Measurements from ENCODE around the gene POLN. TPM values are rescaled to one million over a fixed set of nuclear protein-coding genes. Genes with fewer than 3 reads are reported as not detected.

The POLN gene
- total RNA-seq: 1 to 10 TPM in 1 of 2 experiments, under 1 TPM in 1; 0.91 to 1.3 TPM

- H3K9me3 Mint-ChIP-seq: no peaks in the 10 kb centered on the region
- peak; percentile 99 for DNase-seq
- CTCF ChIA-PET: interaction anchor here (0.7 to 1.9 kb wide), 3 partner anchors 21 to 1766 kb away, joined by 3 to 11 read pairs (median 3); no protein-coding TSS in a partner anchor
- H3K36me3 Mint-ChIP-seq (ENCODE audit: low read depth): peaks cover 17% of the 10 kb centered on the region
- intact Hi-C loops (cut with micrococcal nuclease): loop anchor here (1.0 to 5.0 kb wide), 14 partner anchors 21 to 722 kb away; partner anchors contain the start of genes CFAP99, FAM193A, GRK4 and MXD4
- peak within 1 kb of the TSS; percentile 84 for H3K27ac Mint-ChIP-seq
- H3K27me3 Mint-ChIP-seq (ENCODE audit: low read depth): no peaks in the 10 kb centered on the region
- peak within 1 kb of the TSS; percentile 87 for H3K4me3 Mint-ChIP-seq
- peaks cover 52% of the 10 kb centered on the region for H3K4me1 Mint-ChIP-seq (ENCODE audit: low read depth)
Measured at GRCh38 chr4:2241410-2242353, at the start of gene POLN, which contains the start of gene HAUS3. Gene POLN, minus strand, starts transcription at chr4:2242121. Its CDS starts 12,890 bp downstream, at chr4:2229231. Gene HAUS3, minus strand, starts transcription at chr4:2242121. Its CDS starts 1,175 bp downstream, at chr4:2240946.

GRCh38 chr4:2290974-2291704, 49.2 kb upstream of the POLN start:
- intact Hi-C loops (cut with micrococcal nuclease): no loop called here
- peaks cover 33% of the 10 kb centered on the region for H3K4me1 Mint-ChIP-seq (ENCODE audit: low read depth)
- CTCF ChIA-PET: interaction anchor here (1.1 to 1.3 kb wide), 2 partner anchors 29 to 71 kb away, joined by 3 read pairs; partner anchors contain the start of gene MXD4

GRCh38 chr4:2290488-2290887, 48.6 kb upstream of the POLN start:
- no peak for DNase-seq
- H3K4me3 Mint-ChIP-seq: no peak overlapping the region
- CTCF ChIA-PET: interaction anchor here (1.1 to 1.3 kb wide), 2 partner anchors 28 to 70 kb away, joined by 3 read pairs; partner anchors contain the start of gene MXD4
- H3K4me1 Mint-ChIP-seq (ENCODE audit: low read depth): peaks cover 30% of the 10 kb centered on the region
- peaks cover 3% of the 10 kb centered on the region for H3K9me3 Mint-ChIP-seq
- peaks cover 2% of the 10 kb centered on the region for H3K36me3 Mint-ChIP-seq (ENCODE audit: low read depth)
- no peak overlapping the region for H3K27ac Mint-ChIP-seq
- no peaks in the 10 kb centered on the region for H3K27me3 Mint-ChIP-seq (ENCODE audit: low read depth)
- intact Hi-C loops (cut with micrococcal nuclease): no loop called here

More at GRCh38 chr4:2290974-2291704, 49.2 kb upstream of the POLN start:
- Mint-ChIP-seq H3K36me3 (ENCODE audit: low read depth) (peaks cover 2% of the 10 kb centered on the region), H3K27me3 (ENCODE audit: low read depth) (no peaks in the 10 kb centered on the region), H3K27ac (no peak overlapping the region), H3K4me3 (peak overlapping the region; percentile 50), H3K9me3 (peaks cover 3% of the 10 kb centered on the region)
- peak; percentile 73 for DNase-seq

GRCh38 chr4:2289955-2290333, 48.0 kb upstream of the POLN start:
- Mint-ChIP-seq H3K4me3 (no peak overlapping the region), H3K9me3 (peaks cover 3% of the 10 kb centered on the region), H3K27me3 (ENCODE audit: low read depth) (no peaks in the 10 kb centered on the region), H3K4me1 (ENCODE audit: low read depth) (peaks cover 31% of the 10 kb centered on the region), H3K36me3 (ENCODE audit: low read depth) (peaks cover 2% of the 10 kb centered on the region), H3K27ac (no peak overlapping the region)
- CTCF ChIA-PET: interaction anchor here (1.1 to 1.3 kb wide), 2 partner anchors 28 to 70 kb away, joined by 3 read pairs; partner anchors contain the start of gene MXD4
- no peak for DNase-seq
- intact Hi-C loops (cut with micrococcal nuclease): no loop called here

GRCh38 chr4:2289311-2289954, 47.5 kb upstream of the POLN start:
- no peak overlapping the region for H3K27ac Mint-ChIP-seq
- CTCF ChIA-PET: interaction anchor here (0.6 to 1.3 kb wide), 2 partner anchors 69 to 172 kb away, joined by 3 read pairs; no protein-coding TSS in a partner anchor
- H3K36me3 Mint-ChIP-seq (ENCODE audit: low read depth): peaks cover 2% of the 10 kb centered on the region
- H3K27me3 Mint-ChIP-seq (ENCODE audit: low read depth): no peaks in the 10 kb centered on the region
- peaks cover 3% of the 10 kb centered on the region for H3K9me3 Mint-ChIP-seq
- peaks cover 32% of the 10 kb centered on the region for H3K4me1 Mint-ChIP-seq (ENCODE audit: low read depth)
- no peak overlapping the region for H3K4me3 Mint-ChIP-seq
- intact Hi-C loops (cut with micrococcal nuclease): no loop called here
- DNase-seq: no peak

GRCh38 chr4:2288051-2288541, 46.2 kb upstream of the POLN start:
- intact Hi-C loops (cut with micrococcal nuclease): no loop called here

GRCh38 chr4:2287594-2287915, 45.6 kb upstream of the POLN start:
- CTCF ChIA-PET: no interaction called here
- H3K4me1 Mint-ChIP-seq (ENCODE audit: low read depth): peaks cover 36% of the 10 kb centered on the region
- H3K4me3 Mint-ChIP-seq: no peak overlapping the region
- H3K36me3 Mint-ChIP-seq (ENCODE audit: low read depth): no peaks in the 10 kb centered on the region
- no peaks in the 10 kb centered on the region for H3K27me3 Mint-ChIP-seq (ENCODE audit: low read depth)
- intact Hi-C loops (cut with micrococcal nuclease): no loop called here
- no peaks in the 10 kb centered on the region for H3K9me3 Mint-ChIP-seq
- H3K27ac Mint-ChIP-seq: no peak overlapping the region
- no peak for DNase-seq

More at GRCh38 chr4:2288051-2288541, 46.2 kb upstream of the POLN start:
- CTCF ChIA-PET: no interaction called here
- Mint-ChIP-seq H3K4me3 (no peak overlapping the region), H3K27me3 (ENCODE audit: low read depth) (no peaks in the 10 kb centered on the region), H3K9me3 (no peaks in the 10 kb centered on the region), H3K36me3 (ENCODE audit: low read depth) (no peaks in the 10 kb centered on the region), H3K27ac (no peak overlapping the region), H3K4me1 (ENCODE audit: low read depth) (peaks cover 35% of the 10 kb centered on the region)
- DNase-seq: no peak

- Mint-ChIP-seq H3K36me3 (ENCODE audit: low read depth) (no peaks in the 10 kb centered on the region), H3K4me3 (no peak overlapping the region), H3K4me1 (ENCODE audit: low read depth) (peaks cover 41% of the 10 kb centered on the region), H3K27me3 (ENCODE audit: low read depth) (no peaks in the 10 kb centered on the region), H3K27ac (no peak overlapping the region), H3K9me3 (no peaks in the 10 kb centered on the region)
- intact Hi-C loops (cut with micrococcal nuclease): no loop called here
- DNase-seq: no peak
- CTCF ChIA-PET: no interaction called here
Measured at GRCh38 chr4:2286904-2287593, 45.1 kb upstream of the POLN start.

GRCh38 chr4:2285613-2286381, 43.9 kb upstream of the POLN start:
- intact Hi-C loops (cut with micrococcal nuclease): no loop called here
- no peaks in the 10 kb centered on the region for H3K27me3 Mint-ChIP-seq (ENCODE audit: low read depth)
- no peaks in the 10 kb centered on the region for H3K36me3 Mint-ChIP-seq (ENCODE audit: low read depth)
- H3K9me3 Mint-ChIP-seq: no peaks in the 10 kb centered on the region
- DNase-seq: no peak
- CTCF ChIA-PET: no interaction called here
- H3K27ac Mint-ChIP-seq: peak overlapping the region; percentile 58
- H3K4me1 Mint-ChIP-seq (ENCODE audit: low read depth): peaks cover 46% of the 10 kb centered on the region
- H3K4me3 Mint-ChIP-seq: no peak overlapping the region

- Mint-ChIP-seq H3K27me3 (ENCODE audit: low read depth) (no peaks in the 10 kb centered on the region), H3K4me3 (no peak overlapping the region), H3K36me3 (ENCODE audit: low read depth) (no peaks in the 10 kb centered on the region), H3K27ac (peak overlapping the region; percentile 58), H3K9me3 (no peaks in the 10 kb centered on the region), H3K4me1 (ENCODE audit: low read depth) (peaks cover 44% of the 10 kb centered on the region)
- DNase-seq: peak; percentile 26
- intact Hi-C loops (cut with micrococcal nuclease): loop anchor here (5.0 kb wide), 2 partner anchors 77 to 252 kb away; partner anchors contain the start of gene FAM193A
- CTCF ChIA-PET: no interaction called here
Measured at GRCh38 chr4:2284934-2285612, 43.2 kb upstream of the POLN start.

Data from activated naive CD4-positive, alpha-beta T cell treated with anti-CD3 and anti-CD28 coated beads for 36 hours (primary cell).